HepG2 (cell line): Measurements from ENCODE around the gene EFEMP2. TPM values are rescaled to one million over a fixed set of nuclear protein-coding genes. Genes with fewer than 3 reads are reported as not detected.

ENCODE experiments used
- BRF2 ChIP-seq: sonication (generic); formaldehyde crosslinking; IDR thresholded peaks from 2 replicates; pipeline ENCODE4 v1.8.1; 2022; ENCODE audit warnings: mild to moderate bottlenecking, missing genetic modification reagents
- CBX5 ChIP-seq: sonication (generic); formaldehyde crosslinking; IDR thresholded peaks from 2 replicates; pipeline ENCODE4 v1.4.0; 2020; ENCODE audit warnings: missing genetic modification reagents, borderline replicate concordance
- DMTF1 ChIP-seq: sonication (generic); formaldehyde crosslinking; IDR thresholded peaks from 2 replicates; pipeline ENCODE4 v1.4.0; 2020; ENCODE audit warnings: mild to moderate bottlenecking, missing genetic modification reagents
- ESRRA ChIP-seq: sonication (generic); formaldehyde crosslinking; IDR thresholded peaks from 2 replicates; pipeline ENCODE4 v1.5.1; 2020; ENCODE audit warnings: mild to moderate bottlenecking, low read depth, missing genetic modification reagents
- FOXK2 ChIP-seq: fragments of 450-650 bp; IDR thresholded peaks from 2 replicates; pipeline ENCODE4 v1.6.1; 2016
- HNF1B ChIP-seq: sonication (generic); formaldehyde crosslinking; IDR thresholded peaks from 2 replicates; pipeline ENCODE4 v1.5.1; 2020; ENCODE audit warnings: mild to moderate bottlenecking, moderate library complexity, missing genetic modification reagents
- MEF2D ChIP-seq: sonication (generic); formaldehyde crosslinking; IDR thresholded peaks from 2 replicates; pipeline ENCODE4 v1.5.1; 2020; ENCODE audit warnings: mild to moderate bottlenecking, missing genetic modification reagents
- NFE2 ChIP-seq: sonication (generic); formaldehyde crosslinking; IDR thresholded peaks from 2 replicates; pipeline ENCODE4 v1.4.0; 2020; ENCODE audit warnings: missing genetic modification reagents
- SP5 ChIP-seq: IDR thresholded peaks from 2 replicates; pipeline ENCODE4 v1.6.1; 2016; ENCODE audit warnings: low read depth, borderline replicate concordance
- STAG1 ChIP-seq: sonication (generic); formaldehyde crosslinking; IDR thresholded peaks from 2 replicates; pipeline ENCODE4 v1.4.0; 2020; ENCODE audit warnings: missing genetic modification reagents
- ZFY ChIP-seq: sonication (generic); formaldehyde crosslinking; IDR thresholded peaks from 2 replicates; pipeline ENCODE4 v1.4.0; 2020; ENCODE audit warnings: missing genetic modification reagents
- ZNF280D ChIP-seq: sonication (generic); formaldehyde crosslinking; IDR thresholded peaks from 2 replicates; pipeline ENCODE4 v1.5.1; 2020; ENCODE audit warnings: mild to moderate bottlenecking, missing genetic modification reagents
- ZNF784 ChIP-seq: sonication (generic); formaldehyde crosslinking; IDR thresholded peaks from 2 replicates; pipeline ENCODE4 v1.5.1; 2020; ENCODE audit warnings: missing genetic modification reagents, mild to moderate bottlenecking, borderline replicate concordance
- ZUFSP ChIP-seq: sonication (generic); formaldehyde crosslinking; IDR thresholded peaks from 2 replicates; pipeline ENCODE4 v1.9.0; 2021; ENCODE audit warnings: missing genetic modification reagents, mild to moderate bottlenecking, borderline replicate concordance
- polyA plus RNA-seq, 8 experiments: library from polyadenylated mRNA; depleted of rRNA in 3 of 8; stranded (reverse) in 7 of 8; unstranded in 1 of 8; fragments of >200 nt; fragmentation: Illumina TruSeq in 4 of 8; extraction: Trizol in 4 of 8; gene quantifications; 2 replicates each; pipeline versions ENCODE4 v1.2.1 to v1.2.3, GENCODE V29; 2011 to 2016; ENCODE audit warnings: low read depth in 4 of 8, missing spikeins in 1 of 8, mixed read lengths in 1 of 8; ENCODE audit not compliant: insufficient read depth in 1 of 8
- total RNA-seq, 5 experiments: library from RNA; depleted of rRNA; stranded (reverse); fragments of >200 nt; fragmentation: Illumina TruSeq; extraction: Trizol; gene quantifications; 2 replicates each; pipeline ENCODE4 v1.2.3, GENCODE V29; 2016; ENCODE audit warnings: low read depth in 1 of 5

The EFEMP2 gene
- total and polyA plus RNA-seq, 2 of the 13 experiments (the other 11 are each of a cell fraction or from before 2014, with no cell fraction given): 7.4 to 29.7 TPM

- TF ChIP-seq ZNF784 (CRISPR knock-in tag) (no peak), NFE2 (CRISPR knock-in tag) (no peak), CBX5 (CRISPR knock-in tag) (no peak), ZUFSP (CRISPR knock-in tag) (no peak), ESRRA (CRISPR knock-in tag) (no peak), MEF2D (CRISPR knock-in tag) (no peak), STAG1 (CRISPR knock-in tag) (0 out of 2 replicates have a peak, but pooled peaks have one; percentile 7), ZNF280D (CRISPR knock-in tag) (no peak), SP5 (CRISPR knock-in tag) (peak; percentile 54; the same call in 1 of the 2 replicates), FOXK2 (peak; percentile 23; the same call in 1 of the 2 replicates), BRF2 (no peak), ZFY (CRISPR knock-in tag) (0 out of 2 replicates have a peak, but pooled peaks have one; percentile 38), DMTF1 (no peak), HNF1B (CRISPR knock-in tag) (peak; percentile 78)
These were observed 27.7 kb upstream of the EFEMP2 start, which contains the start of gene FOSL1 (continued) for GRCh38 chr11:65900125-65900898.
